ENCODE data around the gene RNF157.

GRCh38 chr17:76170114-76170513 is 70.2 kb downstream of the RNF157 start:
- TF ChIP-seq POLR2A (IDR thresholded peaks at IDR 0.05; ENCODE audit: low read depth, low read length), result no peak
- TF ChIP-seq POLR2AphosphoS5 (IDR thresholded peaks at IDR 0.05; ENCODE audit: low read depth, low read length), result no peak
